GM13977 (cell line): Measurements from ENCODE around the gene TRIM24.
A peak's percentile ranks its signal among the peaks of the same experiment; 100 is the strongest.

Experiments
- DNase-seq: peaks from one replicate; pipeline ENCODE4 v3.0.0; 2012; ENCODE audit warnings: low spot score
- CTCF ChIP-seq: IDR thresholded peaks from 2 replicates; pipeline ENCODE4 v1.5.1; 2012; ENCODE audit warnings: mild to moderate bottlenecking, control low read depth; ENCODE audit not compliant: insufficient read depth; ENCODE audit errors: extremely low read depth, missing control alignments
- in situ Hi-C: fragments of 300-500 bp; cut with MboI; formaldehyde crosslinking; loops from one replicate; pipeline ENCODE4 v1.12.0; 2022; ENCODE audit warnings: low sequenced_read_pairs, low pct_unique_long_range_greater_than_20kb, mixed read lengths, inconsistent platforms; ENCODE audit not compliant: unreplicated experiment

The TRIM24 gene

GRCh38 chr7:138472292-138473079 is 12.4 kb downstream of the TRIM24 start:
- no peak for DNase-seq
- in situ Hi-C loops, result loop anchor here (25.0 kb wide), 1 partner anchor 265 kb away; no protein-coding TSS in a partner anchor

DNA sequence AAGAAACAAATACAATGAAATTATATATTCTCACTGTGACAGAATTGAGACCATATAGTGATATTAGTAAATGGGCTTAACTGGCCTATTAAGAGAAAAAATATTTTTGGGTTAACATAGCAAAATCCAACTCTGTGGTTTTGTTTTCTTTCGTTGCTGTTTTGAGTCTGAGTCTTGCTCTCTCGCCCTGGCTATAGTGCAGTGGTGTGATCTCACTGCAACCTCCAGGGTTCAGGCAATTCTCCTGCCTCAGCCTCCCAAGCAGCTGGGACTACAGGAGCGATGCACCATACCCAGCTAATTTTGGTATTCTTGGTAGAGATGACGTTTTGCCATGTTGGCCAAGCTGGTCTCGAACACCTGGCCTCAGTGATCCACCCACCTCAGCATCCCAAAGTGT is 15.3 kb downstream of the TRIM24 start:
- TF ChIP-seq CTCF, result no peak

More at GRCh38 chr7:138472292-138473079, 12.4 kb downstream of the TRIM24 start:
- TF ChIP-seq CTCF, result no peak

DNA sequence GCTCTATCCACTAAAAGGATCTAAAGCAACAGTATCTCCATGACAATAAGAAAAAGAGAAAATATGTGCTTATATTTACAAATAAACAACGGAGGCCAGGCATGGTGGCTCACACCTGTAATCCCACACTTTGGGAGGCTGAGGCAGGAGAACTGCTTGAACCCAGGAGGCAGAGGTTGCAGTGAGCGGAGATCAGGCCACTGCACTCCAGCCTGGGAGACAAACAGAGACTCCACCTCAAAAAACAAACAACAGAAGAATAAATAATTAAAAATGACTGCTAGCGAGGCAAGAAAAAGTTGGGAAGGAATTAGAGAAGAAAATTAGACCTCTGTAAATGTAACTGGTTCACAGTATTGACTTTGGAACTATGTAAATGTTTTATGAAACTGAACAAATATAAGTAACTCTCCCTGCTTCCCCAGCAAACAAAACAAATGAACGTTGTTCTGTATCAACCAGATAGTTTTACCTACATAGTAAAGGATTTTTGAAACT is 17.1 kb downstream of the TRIM24 start:
- in situ Hi-C loops, result no loop called here
- no peak for TF ChIP-seq CTCF
- no peak for DNase-seq

More for the DNA sequence above, 15.3 kb downstream of the TRIM24 start:
- DNase-seq, result no peak
- in situ Hi-C loops, result no loop called here

GRCh38 chr7:138477581-138477980 is 17.5 kb downstream of the TRIM24 start:
- in situ Hi-C loops, result no loop called here
- TF ChIP-seq CTCF, result no peak
- no peak for DNase-seq

GRCh38 chr7:138478499-138478908 is 18.4 kb downstream of the TRIM24 start:
- in situ Hi-C loops, result no loop called here
- peak; percentile 23 for DNase-seq
- no peak for TF ChIP-seq CTCF

DNA sequence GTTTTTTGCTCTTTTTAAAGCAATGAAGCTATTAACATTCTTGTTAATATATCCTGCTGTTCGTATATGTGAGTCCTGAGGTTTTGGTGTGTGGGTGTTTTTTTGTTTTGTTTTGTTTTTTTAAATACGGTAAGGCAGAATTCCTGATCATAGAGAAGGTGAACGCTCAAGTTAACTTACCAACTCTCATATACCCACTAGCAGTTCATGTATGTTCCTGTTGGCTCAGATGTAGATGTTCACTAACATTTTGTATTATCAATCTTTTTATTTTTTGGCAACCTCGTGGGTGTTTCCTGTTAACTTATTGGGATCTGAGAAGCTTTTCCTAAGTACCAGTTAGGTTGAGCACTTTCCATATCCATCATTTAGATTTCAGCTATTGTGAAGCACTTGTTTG is 20.5 kb downstream of the TRIM24 start:
- in situ Hi-C loops, result no loop called here
- no peak for TF ChIP-seq CTCF
- DNase-seq, result no peak
